HG03108 (cell line): ENCODE data around the gene MYL9.
"Not testable (repeated sequence)": the region's sequence is repeated elsewhere in the genome, so short reads cannot be mapped to it uniquely, and the experiment has no call there.

Experiments used
- ATAC-seq: cut with Tn5 transposase; IDR thresholded peaks from one replicate; pipeline ENCODE4 v1.9.1; 2021; ENCODE audit warnings: moderate library complexity; ENCODE audit not compliant: unreplicated experiment

Gene MYL9

DNA sequence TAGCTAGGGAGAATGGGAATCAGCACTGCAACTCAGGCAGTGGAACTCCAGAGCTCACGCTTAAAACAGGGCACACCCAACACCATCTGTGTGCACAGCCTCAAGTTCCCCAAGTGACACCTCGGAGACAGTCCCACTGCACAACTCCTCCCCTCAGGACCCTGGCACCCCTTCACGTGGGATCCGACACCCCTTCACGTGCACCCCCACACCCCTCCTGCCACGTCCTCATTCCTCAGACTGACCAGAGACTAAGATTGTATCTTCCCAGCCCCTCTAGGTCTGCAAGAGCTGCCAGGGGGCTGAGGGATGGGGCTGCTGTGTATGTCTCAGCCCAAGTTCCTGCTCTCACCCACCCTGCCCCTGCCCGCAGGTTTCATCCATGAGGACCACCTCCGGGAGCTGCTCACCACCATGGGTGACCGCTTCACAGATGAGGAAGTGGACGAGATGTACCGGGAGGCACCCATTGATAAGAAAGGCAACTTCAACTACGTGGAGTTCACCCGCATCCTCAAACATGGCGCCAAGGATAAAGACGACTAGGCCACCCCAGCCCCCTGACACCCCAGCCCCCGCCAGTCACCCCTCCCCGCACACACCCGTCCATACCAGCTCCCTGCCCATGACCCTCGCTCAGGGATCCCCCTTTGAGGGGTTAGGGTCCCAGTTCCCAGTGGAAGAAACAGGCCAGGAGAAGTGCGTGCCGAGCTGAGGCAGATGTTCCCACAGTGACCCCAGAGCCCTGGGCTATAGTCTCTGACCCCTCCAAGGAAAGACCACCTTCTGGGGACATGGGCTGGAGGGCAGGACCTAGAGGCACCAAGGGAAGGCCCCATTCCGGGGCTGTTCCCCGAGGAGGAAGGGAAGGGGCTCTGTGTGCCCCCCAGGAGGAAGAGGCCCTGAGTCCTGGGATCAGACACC is 7.6 kb downstream of the MYL9 start:
- ATAC-seq, result no peak

DNA sequence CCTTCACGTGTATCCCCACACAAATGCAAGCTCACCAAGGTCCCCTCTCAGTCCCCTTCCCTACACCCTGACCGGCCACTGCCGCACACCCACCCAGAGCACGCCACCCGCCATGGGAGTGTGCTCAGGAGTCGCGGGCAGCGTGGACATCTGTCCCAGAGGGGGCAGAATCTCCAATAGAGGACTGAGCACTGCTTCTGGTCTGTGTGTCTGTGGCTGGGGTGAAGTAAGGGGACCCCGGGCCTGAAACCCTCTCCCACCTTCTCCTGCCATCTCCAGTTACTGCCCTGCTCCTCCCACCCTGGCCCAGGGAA is 8.3 kb downstream of the MYL9 start:
- no peak for ATAC-seq

DNA sequence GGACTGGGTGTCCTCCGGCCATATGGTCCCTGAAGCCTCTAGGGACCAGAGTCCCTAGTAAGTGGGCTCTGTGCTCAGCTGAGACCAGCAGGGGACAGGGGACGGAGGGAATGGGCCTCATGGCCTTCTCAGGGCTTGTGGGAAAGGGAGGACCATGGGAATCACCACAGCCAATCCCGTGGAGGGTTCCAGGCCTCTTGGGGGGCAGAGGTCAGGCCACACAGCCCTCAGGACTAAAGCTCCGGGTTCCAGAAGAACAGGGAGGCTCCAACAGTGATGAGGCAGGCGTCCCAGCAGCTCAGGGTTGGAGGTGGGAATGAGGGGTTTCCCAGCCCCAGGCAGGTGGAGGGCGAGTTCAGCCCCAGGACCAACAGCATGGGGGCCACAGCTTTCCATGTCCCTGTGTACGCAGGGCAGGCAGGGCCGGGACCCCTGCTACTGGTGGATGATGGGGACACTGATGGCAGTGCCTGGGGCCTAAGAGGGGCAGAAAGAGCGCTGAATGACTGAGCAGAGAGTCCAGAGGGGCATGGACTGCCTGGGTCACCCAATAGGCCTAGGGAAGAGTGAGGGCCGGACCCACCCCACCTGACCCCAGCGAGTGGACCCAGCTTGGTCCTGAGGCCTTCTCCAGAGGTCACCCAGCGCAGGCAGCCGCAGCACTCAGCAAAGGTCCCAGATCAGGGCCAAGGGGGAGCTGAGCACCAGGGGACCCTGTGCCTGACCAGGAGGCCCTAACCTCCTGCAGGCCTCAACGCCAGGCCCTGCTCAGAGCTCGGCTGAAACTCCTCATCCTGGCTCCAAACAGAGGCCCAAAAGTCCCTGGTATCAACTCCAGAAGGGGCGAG is 8.8 kb downstream of the MYL9 start:
- no peak for ATAC-seq

- ATAC-seq, result no peak
Measured at GRCh38 chr20:36550790-36551299, 9.5 kb downstream of the MYL9 start.

GRCh38 chr20:36555248-36555647 is 13.9 kb downstream of the MYL9 start:
- ATAC-seq, result no peak

DNA sequence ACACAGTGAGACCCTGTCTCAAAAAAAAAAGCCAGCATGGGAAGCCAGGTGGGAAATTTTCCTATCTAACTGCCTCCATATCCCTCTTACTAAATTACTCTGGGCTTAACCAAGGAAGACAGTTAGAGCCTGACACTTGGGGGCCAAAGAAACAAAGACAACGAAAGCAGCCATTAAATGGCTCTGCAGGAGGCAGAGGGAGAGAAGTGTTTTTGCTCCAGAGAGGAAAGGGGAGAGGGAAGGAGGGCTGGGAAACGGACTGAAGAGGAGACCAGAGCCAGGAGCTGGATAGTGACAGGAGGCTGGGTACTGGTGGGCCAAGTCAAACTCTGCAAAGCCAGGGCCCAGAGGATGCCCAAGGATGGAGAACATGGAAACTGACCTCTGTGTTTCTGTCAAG is 21.4 kb downstream of the MYL9 start:
- no peak for ATAC-seq

GRCh38 chr20:36563374-36563773 is 22.1 kb downstream of the MYL9 start:
- ATAC-seq, result no peak

GRCh38 chr20:36564078-36564725 is 22.9 kb downstream of the MYL9 start:
- ATAC-seq, result not testable (repeated sequence)

- ATAC-seq, result not testable (repeated sequence)
Measured at GRCh38 chr20:36564726-36565121, 23.4 kb downstream of the MYL9 start.

DNA sequence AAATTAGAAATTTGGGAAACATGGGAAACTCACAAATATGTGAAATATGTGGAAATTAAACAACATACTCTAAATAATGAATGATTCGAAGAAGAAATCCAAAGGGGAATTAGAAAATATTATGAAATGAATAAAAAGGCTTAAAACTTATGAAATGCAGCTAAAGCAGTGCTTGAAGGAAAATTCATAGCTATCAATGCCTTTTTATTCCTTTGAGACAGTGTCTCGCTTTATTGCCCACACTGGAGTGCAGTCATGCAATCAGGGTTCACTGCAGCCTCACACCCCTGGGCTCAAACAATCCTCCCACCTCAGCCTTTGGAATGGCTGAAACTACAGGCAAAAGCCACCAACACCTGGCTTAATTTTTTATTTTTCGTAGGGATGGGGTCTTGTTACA is 24.2 kb downstream of the MYL9 start:
- ATAC-seq, result no peak

DNA sequence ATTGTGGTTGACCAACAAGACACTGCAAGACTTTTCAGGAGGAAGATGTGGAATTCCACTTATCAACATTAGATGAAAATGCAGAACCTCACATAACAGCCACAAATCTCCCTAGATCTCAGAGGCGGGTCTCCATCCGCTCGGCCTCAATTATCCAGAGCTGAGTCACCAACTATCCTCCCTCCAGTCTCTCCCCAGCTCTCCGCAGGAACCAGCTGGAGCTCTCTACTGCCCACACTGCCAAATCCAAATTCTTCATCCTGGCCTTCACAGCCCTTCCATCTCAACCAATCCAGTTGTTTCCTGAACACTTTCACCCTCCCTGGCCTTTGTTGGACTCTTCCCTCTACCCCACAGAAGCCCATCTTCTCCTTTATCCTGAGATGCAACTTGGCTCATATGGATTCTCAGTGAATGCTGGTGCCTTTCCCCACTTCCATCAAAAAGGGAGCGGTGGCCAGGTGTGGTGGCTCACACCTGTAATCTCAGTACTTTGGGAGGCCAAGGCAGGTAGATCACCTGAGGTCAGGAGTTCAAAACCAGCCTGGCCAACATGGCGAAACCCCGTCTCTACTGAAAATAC is 28.6 kb downstream of the MYL9 start:
- ATAC-seq, result no peak

- ATAC-seq, result no peak
Measured at GRCh38 chr20:36571564-36572504, 30.5 kb downstream of the MYL9 start.

DNA sequence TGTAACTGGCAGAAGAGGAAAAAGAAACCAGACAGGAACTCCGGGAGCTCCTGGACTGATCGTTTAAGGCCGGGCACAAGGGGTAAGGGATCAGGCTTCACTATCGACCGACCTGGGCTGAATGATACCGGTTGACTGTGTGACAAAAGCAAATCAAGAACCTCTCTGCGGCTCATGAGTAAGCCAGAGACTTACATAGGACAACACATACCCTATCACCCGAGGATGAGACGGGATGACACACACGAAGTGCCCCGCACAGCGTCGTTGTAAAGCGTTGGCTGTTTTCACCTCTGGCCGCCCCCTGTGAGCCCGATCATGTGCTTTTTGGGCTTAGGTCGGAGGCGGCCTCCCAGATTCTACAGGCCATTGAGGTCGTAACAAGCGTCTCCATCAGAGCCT is 31.4 kb downstream of the MYL9 start:
- peak; percentile 6 for ATAC-seq

- peak; percentile 68 for ATAC-seq
Measured at GRCh38 chr20:36573103-36573797, 31.9 kb downstream of the MYL9 start, which contains the start of gene TGIF2. TGIF2 (plus strand) TSS chr20:36573597; CDS start chr20:36578775, 5,178 bp downstream.

DNA sequence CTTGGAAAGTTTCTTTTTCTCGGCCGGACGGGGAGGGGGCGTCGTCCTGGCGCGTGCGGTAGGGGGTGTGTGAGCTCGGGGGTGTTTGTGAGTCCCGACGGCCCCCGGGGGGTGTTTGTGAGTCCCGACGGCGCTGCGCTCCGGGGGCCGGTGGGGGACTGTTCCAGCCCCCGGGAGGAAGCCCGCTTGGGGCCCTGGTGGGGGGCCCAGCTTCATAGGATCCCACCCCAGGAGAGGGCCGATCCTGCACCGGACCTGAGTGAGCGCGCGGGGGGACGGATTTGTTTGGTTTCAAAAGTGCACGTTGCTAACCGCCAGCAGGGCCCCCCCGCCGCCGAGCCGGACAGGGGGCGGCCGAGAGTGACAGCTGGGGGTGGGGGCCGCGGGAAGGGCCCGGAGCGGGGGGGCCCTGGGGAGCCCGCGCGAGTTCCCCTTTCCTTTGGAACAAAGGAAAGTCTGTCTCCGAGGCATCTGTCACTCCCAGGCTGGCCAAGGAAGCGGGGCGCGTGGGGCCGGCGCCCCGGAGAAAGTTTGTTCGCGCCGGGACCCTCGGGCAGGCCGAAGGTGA is 32.6 kb downstream of the MYL9 start:
- no peak for ATAC-seq

DNA sequence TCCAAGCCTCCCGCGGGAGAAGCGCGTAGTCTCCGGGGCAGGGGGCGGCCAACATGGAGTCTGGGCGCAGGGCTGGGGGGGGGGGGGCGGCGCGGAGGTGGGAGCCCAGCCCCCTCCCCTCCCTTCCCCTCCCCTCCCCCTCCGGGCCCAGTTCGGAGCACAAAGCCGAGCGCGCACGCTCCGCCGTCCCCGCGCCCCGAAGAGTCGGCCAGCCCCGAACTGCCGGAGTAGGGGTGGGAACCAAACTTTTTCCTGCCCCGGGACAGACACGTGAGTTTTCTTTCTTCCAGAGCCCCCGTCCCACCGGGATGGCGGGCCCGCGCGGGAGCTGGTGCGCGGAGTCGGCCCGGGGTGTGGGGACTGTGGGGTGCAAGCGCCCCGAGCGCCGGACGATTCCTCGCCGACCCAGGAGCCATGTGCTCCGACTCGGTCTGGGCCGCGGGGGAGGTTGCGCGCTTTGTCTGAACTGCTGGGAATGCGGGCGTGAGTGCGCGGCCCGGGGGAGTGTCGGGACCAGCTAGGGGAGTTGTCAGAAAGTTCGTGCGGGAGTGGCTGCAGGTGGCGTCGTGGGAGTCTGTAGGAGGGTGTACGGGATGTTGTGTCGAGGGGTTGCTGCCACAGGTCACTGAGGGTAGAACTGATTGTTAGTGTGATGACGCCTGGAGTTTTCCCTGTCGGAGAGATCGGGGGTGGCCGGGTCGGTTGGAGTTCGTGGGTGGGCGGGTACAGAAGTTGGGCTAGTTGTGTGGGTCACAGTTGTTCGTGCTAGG is 33.2 kb downstream of the MYL9 start:
- ATAC-seq, result no peak

GRCh38 chr20:36576081-36576445 is 34.7 kb downstream of the MYL9 start:
- no peak for ATAC-seq

DNA sequence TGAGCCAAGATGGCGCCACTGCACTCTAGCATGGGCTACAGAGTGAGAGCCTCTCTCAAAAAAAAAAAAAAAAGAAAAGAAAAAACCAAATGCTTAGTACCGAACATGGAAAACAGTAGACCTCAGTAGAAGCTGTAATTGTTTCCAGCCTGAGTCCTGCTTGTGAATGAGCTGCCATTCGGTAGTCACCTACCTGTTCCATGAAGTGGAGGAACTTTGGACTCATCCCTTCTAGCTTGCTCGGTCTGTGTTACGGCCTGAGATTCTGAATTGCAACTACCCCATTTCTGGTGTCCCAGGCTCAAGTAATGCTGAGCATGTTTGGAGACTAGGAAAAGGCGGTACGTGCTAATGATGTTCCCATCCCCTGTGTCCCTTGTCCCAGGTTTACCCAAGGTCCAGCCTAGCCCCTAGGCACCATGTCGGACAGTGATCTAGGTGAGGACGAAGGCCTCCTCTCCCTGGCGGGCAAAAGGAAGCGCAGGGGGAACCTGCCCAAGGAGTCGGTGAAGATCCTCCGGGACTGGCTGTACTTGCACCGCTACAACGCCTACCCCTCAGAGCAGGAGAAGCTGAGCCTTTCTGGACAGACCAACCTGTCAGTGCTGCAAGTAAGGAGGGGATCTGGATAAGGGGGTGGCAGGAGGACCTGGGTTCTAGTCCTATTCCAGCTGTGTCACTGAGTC is 37.2 kb downstream of the MYL9 start:
- ATAC-seq, result no peak
